WERI-Rb-1 (cell line): ENCODE results near the gene KDSR.
"Not testable (repeated sequence)": the region's sequence is repeated elsewhere in the genome, so short reads cannot be mapped to it uniquely, and the experiment has no call there.

Experiments used
- DNase-seq: peaks from one replicate; pipeline ENCODE4 v3.0.0-alpha.2; 2020
- H3K27ac ChIP-seq: fragments of 250-450 bp; sonication (Bioruptor Pico); 2 replicates; pipeline ENCODE4 v1.5.1; 2020; ENCODE audit warnings: mild to moderate bottlenecking, moderate library complexity
- H3K27me3 ChIP-seq: fragments of 250-450 bp; sonication (Bioruptor Pico); 2 replicates; pipeline ENCODE4 v1.5.1; 2021; ENCODE audit warnings: mild to moderate bottlenecking, low read depth, moderate library complexity; ENCODE audit not compliant: insufficient read depth, severe bottlenecking
- H3K36me3 ChIP-seq: fragments of 250-450 bp; sonication (Bioruptor Pico); 2 replicates; pipeline ENCODE4 v1.5.1; 2020; ENCODE audit warnings: mild to moderate bottlenecking, moderate library complexity
- H3K4me3 ChIP-seq: 2 replicates; pipeline ENCODE4 v1.5.1; 2011; ENCODE audit warnings: low read depth, mild to moderate bottlenecking, control low read depth, low read length
- H3K9me3 ChIP-seq: fragments of 250-450 bp; sonication (Bioruptor Pico); 2 replicates; pipeline ENCODE4 v1.5.1; 2021; ENCODE audit warnings: mild to moderate bottlenecking, moderate library complexity; ENCODE audit not compliant: severe bottlenecking
- CTCF ChIP-seq: IDR thresholded peaks from 2 replicates; pipeline ENCODE4 v1.5.1; 2011; ENCODE audit warnings: low read depth, mild to moderate bottlenecking, control low read depth, inconsistent platforms, low read length

Gene KDSR

GRCh38 chr18:63366213-63367052 is 573 bp downstream of the KDSR start:
- DNase-seq = peak; percentile 67
- H3K27ac ChIP-seq = peak overlapping the region; percentile 97
- H3K9me3 ChIP-seq = no peaks in the 10 kb centered on the region
- TF ChIP-seq CTCF = no peak
- H3K4me3 ChIP-seq = peak overlapping the region; percentile 94
- no peaks in the 10 kb centered on the region for H3K27me3 ChIP-seq
- H3K36me3 ChIP-seq = peaks cover 15% of the 10 kb centered on the region

DNA sequence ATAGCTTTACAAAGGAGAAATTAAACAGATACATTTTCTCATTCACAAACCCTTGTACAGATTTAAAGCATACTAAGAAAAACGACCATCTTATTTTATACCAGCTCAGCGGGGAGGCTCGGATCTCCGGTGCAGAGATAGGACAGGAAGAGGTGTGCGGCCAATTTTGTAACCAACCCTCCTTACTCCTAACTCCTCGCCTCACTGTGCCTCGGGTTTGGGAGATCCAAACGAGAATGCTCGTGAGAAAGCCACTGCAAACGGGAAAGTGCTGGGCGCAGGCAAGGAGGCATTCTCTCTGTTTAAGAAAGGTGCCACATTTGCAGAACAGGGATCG is 1.2 kb downstream of the KDSR start:
- no peaks in the 10 kb centered on the region for H3K27me3 ChIP-seq
- peak overlapping the region; percentile 94 for H3K4me3 ChIP-seq
- H3K27ac ChIP-seq = no peak overlapping the region; the same call in 1 of the 2 replicates
- H3K36me3 ChIP-seq = peaks cover 18% of the 10 kb centered on the region
- no peaks in the 10 kb centered on the region for H3K9me3 ChIP-seq
- no peak for DNase-seq
- no peak for TF ChIP-seq CTCF

DNA sequence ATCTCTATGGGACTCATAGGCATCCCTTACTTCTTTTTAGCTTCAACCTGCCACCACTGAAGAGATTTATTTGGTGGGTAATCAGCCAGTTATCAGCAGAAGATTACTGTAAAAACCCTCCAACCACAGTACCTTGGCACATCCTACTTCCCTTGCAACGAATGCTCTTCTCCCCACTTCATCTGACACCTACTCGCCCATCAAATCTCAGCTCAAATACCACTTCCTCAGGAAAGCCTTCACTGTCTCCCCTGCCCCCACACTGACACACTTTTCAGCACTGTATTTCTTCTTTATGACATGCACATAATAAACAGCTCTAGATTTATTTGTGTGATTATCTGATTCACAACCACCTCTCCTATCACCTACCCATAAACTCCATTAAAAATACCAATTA is 3.1 kb downstream of the KDSR start:
- no peak for TF ChIP-seq CTCF
- DNase-seq = no peak
- no peaks in the 10 kb centered on the region for H3K27me3 ChIP-seq
- H3K36me3 ChIP-seq = peaks cover 33% of the 10 kb centered on the region
- H3K9me3 ChIP-seq = no peaks in the 10 kb centered on the region
- H3K4me3 ChIP-seq = no peak overlapping the region
- no peak overlapping the region for H3K27ac ChIP-seq

GRCh38 chr18:63363420-63363819 is 3.6 kb downstream of the KDSR start:
- DNase-seq, H3K9me3 ChIP-seq, H3K4me3 ChIP-seq, H3K27me3 ChIP-seq, H3K27ac ChIP-seq: not testable (repeated sequence)
- H3K36me3 ChIP-seq = peaks cover 38% of the 10 kb centered on the region

- Histone ChIP-seq H3K27ac (no peak overlapping the region), H3K4me3 (no peak overlapping the region), H3K36me3 (peaks cover 86% of the 10 kb centered on the region), H3K9me3 (no peaks in the 10 kb centered on the region), H3K27me3 (no peaks in the 10 kb centered on the region)
- no peak for TF ChIP-seq CTCF
- DNase-seq = no peak
Observed at GRCh38 chr18:63356272-63356896, 10.6 kb downstream of the KDSR start.

DNA sequence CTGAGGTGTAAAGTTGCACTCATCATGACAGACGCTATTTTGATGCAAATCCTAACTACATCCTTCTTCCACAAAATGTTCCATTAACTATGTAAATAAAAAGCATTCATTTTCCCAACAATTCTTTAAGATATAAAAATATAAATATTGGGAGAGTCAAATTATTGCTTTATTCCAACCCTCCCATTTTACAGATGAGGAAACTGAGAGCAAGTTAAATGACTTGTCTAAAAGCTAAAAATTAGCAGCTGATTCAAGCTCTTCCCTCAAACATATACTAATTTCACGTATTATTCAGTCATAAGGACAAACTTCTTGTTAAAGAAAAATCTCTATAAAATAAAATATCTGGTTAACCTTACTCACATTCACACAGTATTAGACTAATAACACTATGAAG is 16.8 kb downstream of the KDSR start:
- Histone ChIP-seq H3K36me3 (peaks cover 92% of the 10 kb centered on the region), H3K27me3 (no peaks in the 10 kb centered on the region), H3K9me3 (no peaks in the 10 kb centered on the region), H3K27ac (no peak overlapping the region), H3K4me3 (no peak overlapping the region)
- no peak for DNase-seq
- TF ChIP-seq CTCF = no peak
